Myocyte (in vitro differentiated cells): Measurements from ENCODE around the gene NBPF6. TPM values are rescaled to one million over a fixed set of nuclear protein-coding genes. Genes with fewer than 3 reads are reported as not detected.
A peak's percentile ranks its signal among the peaks of the same experiment; 100 is the strongest.
"Not testable (repeated sequence)": the region's sequence is repeated elsewhere in the genome, so short reads cannot be mapped to it uniquely, and the experiment has no call there.

Experiments
- DNase-seq: peaks from one replicate; pipeline ENCODE4 v3.0.0-alpha.2; 2012; ENCODE audit warnings: low read depth
- total RNA-seq: library from RNA; depleted of rRNA; stranded (reverse); fragments of >200 nt; gene quantifications from 2 replicates; pipeline ENCODE4 v1.2.3, GENCODE V29; 2014

The NBPF6 gene
- total RNA-seq, 1 donor from 2014 or later, result not detected

DNA sequence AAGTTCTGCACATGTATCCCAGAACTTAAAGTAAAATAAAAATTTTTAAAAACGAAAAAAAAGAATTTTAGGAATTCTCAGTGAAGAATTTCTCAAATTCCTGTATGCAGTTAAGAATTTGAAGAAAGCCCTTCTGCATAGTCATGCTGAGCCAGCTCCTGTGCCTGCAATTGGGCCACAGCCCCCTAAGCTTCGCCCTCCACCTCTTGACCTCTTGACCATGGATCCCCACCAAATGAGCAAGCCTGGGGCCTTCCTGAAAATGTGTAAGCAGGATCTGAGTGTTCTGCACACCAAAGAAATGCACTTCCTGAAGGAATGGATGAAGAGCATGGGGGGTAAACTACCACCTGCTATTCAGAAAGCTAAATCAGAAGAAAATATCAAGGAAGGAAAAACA, 52.0 kb downstream of the NBPF6 start:
- DNase-seq, result no peak

- peak; percentile 82 for DNase-seq
Measured at GRCh38 chr1:108502624-108503023, 52.5 kb downstream of the NBPF6 start.

- peak; percentile 91 for DNase-seq
Measured at GRCh38 chr1:108503062-108503733, 53.1 kb downstream of the NBPF6 start.

DNA sequence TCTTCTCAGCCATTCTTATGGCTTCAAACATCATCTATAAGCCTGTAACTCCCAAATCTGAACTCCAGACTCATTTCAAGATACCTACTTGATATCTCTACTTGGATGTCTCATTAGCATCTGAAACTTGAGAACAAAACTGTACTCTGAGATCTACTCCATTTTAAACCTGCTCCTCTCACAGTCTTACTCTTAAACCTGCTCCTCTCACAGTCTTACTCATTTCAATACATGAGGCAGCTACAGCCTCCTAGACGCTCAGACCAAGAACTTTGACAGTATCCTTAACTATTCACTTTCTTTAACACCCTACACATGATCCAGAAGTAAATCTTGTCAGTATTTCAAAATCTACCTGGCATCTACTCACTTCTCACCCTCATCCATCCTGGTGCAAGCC, 54.3 kb downstream of the NBPF6 start:
- no peak for DNase-seq

DNA sequence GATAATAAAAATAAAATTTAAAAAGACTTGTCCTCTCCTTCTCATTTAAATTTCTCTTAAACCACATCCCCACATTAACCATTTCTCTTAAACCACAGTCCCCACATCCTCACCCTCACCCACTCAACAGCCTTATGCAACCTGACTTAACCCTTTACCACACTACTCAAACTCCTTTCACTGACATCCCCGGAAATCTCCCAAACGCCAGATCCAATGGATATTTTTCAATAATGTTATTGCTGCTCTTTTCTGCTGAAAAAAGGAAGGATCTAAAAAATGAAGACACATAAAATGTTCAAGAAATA, 55.6 kb downstream of the NBPF6 start:
- DNase-seq, result no peak

GRCh38 chr1:108511764-108512163, 61.6 kb downstream of the NBPF6 start:
- no peak for DNase-seq

DNA sequence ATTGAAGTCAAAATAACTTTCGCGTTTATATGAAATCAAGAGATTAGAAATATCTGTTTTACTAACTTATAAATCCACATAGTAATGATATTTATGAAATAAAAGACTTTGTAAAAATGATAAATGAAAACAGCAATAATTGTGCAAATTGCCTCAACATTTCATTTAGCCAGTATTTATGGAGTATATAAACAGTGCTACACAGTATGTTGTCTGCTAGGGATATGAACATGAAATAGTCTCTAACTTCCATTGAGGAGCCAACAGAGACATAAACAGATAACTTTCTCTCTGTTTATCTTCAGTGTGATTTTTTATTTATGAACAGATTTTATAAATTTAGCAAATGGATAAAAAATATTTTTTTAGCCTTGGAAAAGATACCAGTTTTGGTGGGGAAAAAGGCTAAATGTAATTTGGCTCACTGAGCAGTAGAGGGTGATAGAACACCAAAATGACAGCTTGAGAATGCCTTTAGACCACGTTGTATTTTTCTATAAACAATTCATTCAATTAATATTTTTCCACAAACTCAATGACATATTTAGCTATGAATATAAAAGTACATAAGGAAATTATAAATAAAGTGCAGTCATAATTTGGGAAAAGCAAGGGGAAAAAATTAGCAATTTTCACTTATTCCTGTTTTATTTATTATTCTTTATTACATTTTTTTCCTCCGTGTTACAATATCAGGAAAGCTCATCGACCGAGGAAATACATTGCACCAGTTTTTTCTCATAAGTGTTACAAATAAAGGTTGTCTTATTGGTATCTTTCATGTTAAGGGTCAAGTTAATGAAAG, 62.3 kb downstream of the NBPF6 start:
- peak; percentile 61 for DNase-seq

GRCh38 chr1:108513044-108513415, 62.9 kb downstream of the NBPF6 start:
- no peak for DNase-seq

- DNase-seq, result not testable (repeated sequence)
Measured at GRCh38 chr1:108513914-108514313, 63.8 kb downstream of the NBPF6 start.

- not testable (repeated sequence) for DNase-seq
Measured at GRCh38 chr1:108517301-108517897, 67.3 kb downstream of the NBPF6 start.

Other genes with a start within 250 kb of the NBPF6 start
- gene SLC25A24, start 250.0 kb upstream of the NBPF6 start, total RNA-seq, result 58.4 and 58.9 TPM in 2 replicates
- not detected in 2 replicates for gene NBPF4, start 206.3 kb upstream of the NBPF6 start, total RNA-seq
- gene EEIG2, start 109.8 kb downstream of the NBPF6 start, total RNA-seq, result 4.5 and 5.9 TPM in 2 replicates
- gene HENMT1, start 210.8 kb downstream of the NBPF6 start, total RNA-seq, result 0.19 TPM in 1 of 2 replicates, not detected in the other
- gene PRPF38B, start 242.0 kb downstream of the NBPF6 start, total RNA-seq, result 16.1 and 21.1 TPM in 2 replicates